Mucosa of stomach (tissue), 1 donor: ENCODE data around the gene SLC29A3.

Experiments used
- H3K27me3 ChIP-seq: one replicate; pipeline ENCODE4 v1.7.0; 2013; ENCODE audit warnings: mild to moderate bottlenecking, low read length; ENCODE audit not compliant: control insufficient read depth, insufficient read depth
- H3K36me3 ChIP-seq: one replicate; pipeline ENCODE4 v1.7.0; 2013; ENCODE audit warnings: low read length; ENCODE audit not compliant: control insufficient read depth, insufficient read depth
- H3K4me1 ChIP-seq: one replicate; pipeline ENCODE4 v1.7.0; 2013; ENCODE audit warnings: mild to moderate bottlenecking, low read length; ENCODE audit not compliant: control insufficient read depth, insufficient read depth
- H3K4me3 ChIP-seq: one replicate; pipeline ENCODE4 v1.7.0; 2013; ENCODE audit warnings: low read length
- H3K9ac ChIP-seq: one replicate; pipeline ENCODE4 v1.7.0; 2013; ENCODE audit warnings: mild to moderate bottlenecking, low read length, moderate library complexity
- H3K9me3 ChIP-seq: one replicate; pipeline ENCODE4 v1.7.0; 2013; ENCODE audit warnings: mild to moderate bottlenecking, low read length, moderate library complexity; ENCODE audit not compliant: control insufficient read depth
- donor health status: Pancreatic carcinoma.

Gene SLC29A3

DNA sequence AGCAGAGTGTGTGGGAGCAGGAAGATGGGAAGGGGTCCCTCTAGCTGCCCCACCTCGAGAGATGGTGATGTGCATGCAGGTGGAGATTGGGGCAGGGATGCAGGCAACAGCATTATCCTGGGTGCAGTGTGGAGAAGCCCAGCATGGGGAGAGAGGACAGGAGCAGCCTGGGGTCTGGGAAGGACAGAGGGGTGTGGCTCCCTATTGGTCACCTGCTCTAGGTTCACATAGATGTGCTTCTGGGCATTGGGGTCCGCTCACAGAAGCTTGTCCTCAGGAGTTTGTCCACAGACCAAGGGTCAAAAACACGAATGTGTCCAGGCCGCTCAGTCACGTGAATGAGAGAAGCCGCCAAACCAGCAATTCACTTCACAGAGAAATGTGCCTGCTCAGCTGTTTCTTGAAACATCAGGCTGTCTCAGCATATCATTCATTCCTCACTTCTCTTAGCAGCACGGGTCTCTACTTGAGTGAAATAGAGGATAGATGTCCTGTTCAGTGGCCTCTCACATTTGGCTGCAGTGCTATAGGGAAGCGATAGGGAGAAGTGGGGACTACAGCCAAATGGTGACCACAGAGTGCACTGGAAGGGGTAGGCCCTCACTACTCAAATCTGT is 11.5 kb upstream of the SLC29A3 start:
- no peaks in the 10 kb centered on the region for H3K9me3 ChIP-seq
- no peaks in the 10 kb centered on the region for H3K4me1 ChIP-seq
- H3K36me3 ChIP-seq: no peaks in the 10 kb centered on the region
- H3K4me3 ChIP-seq: no peak overlapping the region
- H3K9ac ChIP-seq: no peak overlapping the region
- H3K27me3 ChIP-seq: no peaks in the 10 kb centered on the region

DNA sequence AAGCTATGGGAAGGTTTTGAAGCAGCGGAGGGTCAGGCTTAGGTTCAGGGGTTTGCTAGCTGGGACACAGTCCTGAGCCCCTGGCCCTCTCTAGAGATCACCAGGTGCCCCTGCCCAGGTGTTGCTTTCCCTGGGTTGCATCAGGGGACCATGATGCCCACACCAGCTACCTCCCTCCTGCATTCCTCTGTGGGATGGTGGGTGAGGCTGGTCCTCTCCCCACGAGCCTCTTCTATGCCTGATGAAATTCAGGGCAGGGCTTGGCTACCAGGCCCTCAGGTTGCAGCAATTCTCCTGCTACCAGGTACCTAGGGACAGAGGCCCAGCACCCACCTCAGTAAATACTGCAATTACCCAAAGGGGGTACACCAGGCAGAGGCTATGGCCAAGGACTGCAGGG is 10.8 kb upstream of the SLC29A3 start:
- H3K9ac ChIP-seq: no peak overlapping the region
- H3K36me3 ChIP-seq: no peaks in the 10 kb centered on the region
- no peak overlapping the region for H3K4me3 ChIP-seq
- H3K9me3 ChIP-seq: no peaks in the 10 kb centered on the region
- H3K4me1 ChIP-seq: no peaks in the 10 kb centered on the region
- H3K27me3 ChIP-seq: no peaks in the 10 kb centered on the region

DNA sequence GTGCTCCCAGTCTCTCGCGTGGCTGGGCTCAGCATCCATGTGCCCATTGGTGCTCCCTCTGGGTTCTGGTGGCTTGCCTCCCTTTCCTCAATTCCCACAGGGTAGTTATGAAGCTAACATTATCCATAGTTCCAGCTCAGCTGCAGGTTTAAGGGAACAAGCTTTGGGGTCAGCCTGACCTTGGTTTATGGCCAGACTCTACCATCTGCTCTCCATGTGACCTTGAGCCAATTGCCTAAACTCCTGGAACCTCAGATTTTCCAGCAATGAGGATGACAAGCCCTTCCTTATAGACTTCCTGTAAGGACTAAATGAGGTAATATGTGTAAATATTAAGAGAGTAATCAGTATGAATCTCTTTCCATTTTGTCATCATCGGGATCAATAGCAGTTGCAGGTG is 10.1 kb upstream of the SLC29A3 start:
- H3K4me3 ChIP-seq: no peak overlapping the region
- no peaks in the 10 kb centered on the region for H3K9me3 ChIP-seq
- H3K36me3 ChIP-seq: no peaks in the 10 kb centered on the region
- H3K4me1 ChIP-seq: no peaks in the 10 kb centered on the region
- H3K9ac ChIP-seq: no peak overlapping the region
- H3K27me3 ChIP-seq: no peaks in the 10 kb centered on the region

DNA sequence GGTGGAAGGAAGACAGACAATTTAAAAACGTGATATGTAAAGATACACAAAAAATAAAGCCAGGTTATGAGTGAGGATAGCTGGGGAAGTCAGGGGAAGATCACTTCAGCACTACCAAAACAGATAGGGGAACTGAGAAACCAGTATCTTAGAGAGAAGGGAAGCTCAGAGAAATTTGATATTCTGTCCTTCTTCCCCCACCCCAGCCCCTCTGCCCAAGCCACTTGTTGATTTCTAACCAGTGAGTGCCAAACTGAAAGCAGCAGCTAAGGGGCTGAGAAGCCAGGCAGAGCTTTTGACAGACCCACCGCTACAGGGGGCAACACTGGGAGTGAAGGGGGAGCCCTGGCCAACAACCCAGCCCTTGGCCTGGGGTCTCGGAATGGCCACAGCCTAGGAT is 9.1 kb upstream of the SLC29A3 start:
- Histone ChIP-seq H3K4me3 (no peak overlapping the region), H3K9me3 (no peaks in the 10 kb centered on the region), H3K4me1 (no peaks in the 10 kb centered on the region), H3K9ac (no peak overlapping the region), H3K36me3 (no peaks in the 10 kb centered on the region), H3K27me3 (no peaks in the 10 kb centered on the region)

DNA sequence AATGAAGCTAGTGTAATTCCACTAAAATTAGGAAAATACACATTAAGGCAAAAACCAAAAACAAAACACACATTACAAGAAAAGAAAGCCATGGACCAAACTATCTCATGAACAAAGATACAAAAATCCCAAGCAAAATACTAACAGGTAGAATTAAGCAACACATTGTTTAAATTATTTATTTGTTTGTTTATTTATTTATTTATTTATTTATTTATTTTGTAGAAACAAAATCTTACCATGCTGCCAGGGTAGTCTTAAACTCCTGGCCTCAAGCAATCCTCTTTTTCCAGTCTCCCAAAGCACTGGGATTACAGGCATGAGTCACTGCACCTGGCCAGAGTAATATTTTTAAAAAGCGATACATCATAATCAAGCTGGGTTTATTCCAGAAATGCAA is 6.8 kb upstream of the SLC29A3 start:
- Histone ChIP-seq H3K9ac (no peak overlapping the region), H3K4me3 (no peak overlapping the region), H3K27me3 (no peaks in the 10 kb centered on the region), H3K9me3 (no peaks in the 10 kb centered on the region), H3K36me3 (no peaks in the 10 kb centered on the region), H3K4me1 (peaks cover 8% of the 10 kb centered on the region)

DNA sequence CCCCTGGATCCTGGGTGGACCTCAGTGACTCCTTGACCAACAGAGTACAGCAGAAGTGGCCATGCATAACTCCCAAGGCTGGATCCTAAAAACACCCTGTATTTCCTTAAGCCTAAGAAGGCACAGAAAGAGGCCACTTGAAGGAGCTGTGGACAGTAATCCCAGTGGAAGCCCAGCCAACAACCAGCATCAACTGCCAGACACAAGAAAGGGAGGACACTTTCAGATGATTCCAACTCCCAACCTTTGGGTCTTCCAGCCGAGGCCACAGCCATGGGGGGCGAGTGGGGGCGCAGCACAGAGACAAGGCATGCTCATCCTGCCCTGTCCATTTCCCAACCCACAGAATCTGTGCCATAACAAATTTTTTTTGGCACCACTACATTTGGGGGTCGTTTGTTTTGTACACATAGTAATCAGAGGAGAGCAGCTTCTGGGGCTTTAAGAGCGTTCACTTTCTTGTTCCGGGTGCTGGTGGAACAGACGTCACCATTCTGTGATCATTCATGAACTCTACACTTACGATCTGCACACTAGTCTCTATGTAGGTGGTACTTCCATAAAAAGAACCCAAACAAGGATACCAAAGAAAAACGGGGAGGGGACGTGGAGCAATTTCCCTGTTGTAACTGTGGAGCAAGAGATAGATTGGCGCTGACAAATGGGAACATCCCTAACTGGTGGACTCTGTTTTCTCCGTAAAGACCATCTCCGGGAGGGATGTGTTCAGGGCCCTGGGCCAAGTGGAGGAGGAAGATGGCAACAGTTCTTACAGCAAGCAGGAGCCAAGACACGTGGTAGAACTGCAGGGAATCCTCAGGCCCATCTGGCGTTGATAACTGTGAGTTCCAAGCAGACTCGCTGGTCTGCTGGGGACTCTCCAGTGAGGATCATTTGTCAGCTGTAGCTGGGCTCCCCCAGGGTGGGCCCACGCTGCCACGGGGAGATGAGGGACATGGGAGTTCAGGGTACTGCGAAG is 6.0 kb upstream of the SLC29A3 start:
- no peaks in the 10 kb centered on the region for H3K36me3 ChIP-seq
- H3K27me3 ChIP-seq: no peaks in the 10 kb centered on the region
- H3K9ac ChIP-seq: no peak overlapping the region
- H3K4me3 ChIP-seq: no peak overlapping the region
- no peaks in the 10 kb centered on the region for H3K9me3 ChIP-seq
- peaks cover 8% of the 10 kb centered on the region for H3K4me1 ChIP-seq

DNA sequence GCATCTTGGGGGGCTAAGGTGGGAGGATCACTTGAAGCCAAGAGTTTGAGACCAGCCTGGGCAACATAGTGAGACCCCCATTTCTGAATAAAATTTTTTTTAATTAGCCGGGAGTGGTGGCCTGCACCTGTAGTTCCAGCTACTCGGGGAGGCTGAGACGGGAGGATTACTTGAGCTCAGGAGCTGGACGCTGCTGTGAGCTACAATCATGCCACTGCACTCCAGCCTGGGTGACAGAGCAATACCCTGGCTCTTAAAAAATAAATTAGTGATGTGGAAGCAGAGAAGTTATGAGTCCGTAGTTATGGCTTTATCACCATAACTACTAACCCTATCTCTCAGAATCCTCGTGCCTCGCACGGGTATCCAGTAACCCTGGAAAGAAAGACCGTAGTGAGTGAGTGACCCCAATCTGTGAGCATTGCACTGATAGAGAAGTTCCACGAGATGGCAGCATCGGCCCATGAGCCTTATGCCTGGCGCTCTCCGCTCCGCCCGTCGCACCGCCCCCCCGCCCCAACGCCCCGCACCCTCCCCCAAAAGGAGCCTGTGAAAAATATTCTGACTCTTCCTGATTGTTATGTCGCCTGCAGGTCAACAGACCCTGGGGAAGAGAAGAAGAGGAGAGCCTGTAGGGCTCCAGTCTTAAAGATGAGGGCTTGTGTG is 4.9 kb upstream of the SLC29A3 start:
- Histone ChIP-seq H3K27me3 (no peaks in the 10 kb centered on the region), H3K4me3 (no peak overlapping the region), H3K4me1 (peaks cover 12% of the 10 kb centered on the region), H3K9me3 (no peaks in the 10 kb centered on the region), H3K9ac (no peak overlapping the region), H3K36me3 (no peaks in the 10 kb centered on the region)

DNA sequence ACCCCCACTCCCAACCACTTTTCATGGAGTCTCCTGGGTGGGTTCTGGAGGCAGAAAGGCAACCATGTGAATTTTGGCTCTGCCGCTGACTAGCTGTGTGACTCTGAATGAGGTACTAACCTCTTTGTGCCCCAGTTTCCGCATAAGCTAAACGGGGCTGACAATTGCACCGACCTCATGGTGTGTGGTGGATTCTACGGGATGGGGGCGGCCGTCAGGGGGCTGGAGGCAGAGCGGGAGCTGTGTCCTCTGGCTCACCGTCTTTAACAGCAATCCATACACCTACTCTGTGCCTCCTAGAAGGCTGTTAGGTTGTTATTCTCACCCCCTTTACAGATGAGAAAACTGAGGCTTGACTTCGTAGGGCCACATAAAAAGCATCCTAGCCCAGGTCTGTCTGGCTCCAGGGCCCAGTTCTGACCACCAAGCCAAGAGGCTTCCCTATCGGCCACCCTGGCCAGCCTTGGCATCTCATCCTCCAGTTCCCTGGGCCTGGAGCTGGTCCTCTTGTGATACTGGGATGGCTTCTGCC is 4.3 kb upstream of the SLC29A3 start:
- no peak overlapping the region for H3K9ac ChIP-seq
- no peaks in the 10 kb centered on the region for H3K36me3 ChIP-seq
- H3K4me3 ChIP-seq: no peak overlapping the region
- H3K27me3 ChIP-seq: no peaks in the 10 kb centered on the region
- no peaks in the 10 kb centered on the region for H3K9me3 ChIP-seq
- H3K4me1 ChIP-seq: peaks cover 12% of the 10 kb centered on the region

DNA sequence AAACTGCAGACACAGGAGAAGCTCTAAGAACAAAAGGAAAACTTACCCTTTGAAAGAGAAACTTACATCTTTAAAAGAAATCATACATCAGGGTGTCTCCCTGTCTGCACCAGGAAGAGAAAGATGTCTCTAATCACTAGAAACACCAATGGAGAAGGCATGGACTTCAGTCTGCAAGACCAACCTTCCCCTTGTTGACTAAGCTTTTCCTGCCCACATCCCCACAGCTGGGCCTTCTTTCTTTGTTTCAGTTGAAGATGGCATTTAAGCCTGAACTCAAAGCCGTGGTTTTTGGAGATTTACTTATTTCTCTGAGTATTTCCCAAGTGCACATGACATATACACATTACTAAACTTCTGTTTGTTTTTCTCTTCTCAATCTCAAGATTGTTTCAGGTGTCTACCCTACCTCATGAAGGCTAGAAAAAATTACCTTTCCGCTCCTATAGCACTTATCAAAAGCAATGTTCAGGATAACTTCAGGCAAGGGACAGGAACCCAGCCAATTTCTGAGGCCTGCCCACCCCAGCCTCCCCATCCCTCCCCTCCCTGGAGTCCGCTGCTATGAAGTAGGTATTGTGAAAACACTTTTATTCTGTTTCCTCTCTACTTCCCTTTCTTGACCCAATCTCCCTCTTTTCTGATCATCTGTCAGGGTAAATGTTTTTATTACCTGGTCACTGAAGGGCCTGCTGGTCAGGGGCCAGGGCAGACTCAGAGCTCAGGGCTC is 2.8 kb upstream of the SLC29A3 start:
- no peak overlapping the region for H3K9ac ChIP-seq
- no peaks in the 10 kb centered on the region for H3K9me3 ChIP-seq
- no peaks in the 10 kb centered on the region for H3K36me3 ChIP-seq
- peaks cover 12% of the 10 kb centered on the region for H3K4me1 ChIP-seq
- H3K27me3 ChIP-seq: no peaks in the 10 kb centered on the region
- H3K4me3 ChIP-seq: no peak overlapping the region

DNA sequence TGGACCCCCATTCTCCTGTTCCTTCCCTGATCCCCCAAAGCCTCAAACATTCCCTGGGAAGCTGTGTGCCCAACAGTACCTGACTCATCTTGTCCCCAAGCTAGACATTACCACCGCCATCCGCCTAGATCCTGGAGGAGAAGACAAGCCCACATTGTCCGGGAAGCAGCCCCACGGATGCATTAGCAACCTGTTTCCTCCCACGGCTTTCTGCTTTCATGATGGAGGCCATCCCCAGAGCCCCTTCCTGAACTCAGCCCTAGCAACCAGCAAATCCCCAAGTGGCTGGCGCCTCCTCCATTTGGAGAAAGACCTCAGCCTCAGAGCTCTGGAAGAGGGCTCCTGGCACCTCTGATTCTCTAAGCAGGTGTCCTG is 2.3 kb upstream of the SLC29A3 start:
- Histone ChIP-seq H3K36me3 (no peaks in the 10 kb centered on the region), H3K27me3 (no peaks in the 10 kb centered on the region), H3K4me1 (peaks cover 12% of the 10 kb centered on the region), H3K9me3 (no peaks in the 10 kb centered on the region), H3K9ac (no peak overlapping the region), H3K4me3 (no peak overlapping the region)

DNA sequence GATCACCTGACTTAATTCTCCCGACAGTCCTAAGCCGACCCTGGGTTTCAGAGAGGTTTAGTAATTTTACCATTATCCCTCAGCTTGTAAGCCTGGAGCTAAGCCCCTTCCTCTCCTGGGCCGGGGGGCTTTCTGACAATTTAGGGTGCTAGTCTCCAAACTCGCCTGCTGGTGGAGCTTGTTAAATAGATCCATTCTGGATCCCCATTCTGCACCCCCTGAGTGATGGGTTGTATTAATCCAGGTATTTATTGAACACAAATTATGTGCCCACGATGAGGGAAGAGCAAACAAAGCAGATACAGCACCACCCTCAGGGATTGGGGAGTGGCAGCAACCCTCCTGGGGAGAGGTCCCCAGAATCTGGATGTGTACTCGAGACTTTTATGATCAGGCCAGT is 1.3 kb upstream of the SLC29A3 start:
- Histone ChIP-seq H3K4me3 (no peak overlapping the region), H3K27me3 (no peaks in the 10 kb centered on the region), H3K9me3 (no peaks in the 10 kb centered on the region), H3K9ac (no peak overlapping the region), H3K36me3 (no peaks in the 10 kb centered on the region), H3K4me1 (peaks cover 12% of the 10 kb centered on the region)
